ENCODE results near the gene MYH7.

MYH7 gene

DNA sequence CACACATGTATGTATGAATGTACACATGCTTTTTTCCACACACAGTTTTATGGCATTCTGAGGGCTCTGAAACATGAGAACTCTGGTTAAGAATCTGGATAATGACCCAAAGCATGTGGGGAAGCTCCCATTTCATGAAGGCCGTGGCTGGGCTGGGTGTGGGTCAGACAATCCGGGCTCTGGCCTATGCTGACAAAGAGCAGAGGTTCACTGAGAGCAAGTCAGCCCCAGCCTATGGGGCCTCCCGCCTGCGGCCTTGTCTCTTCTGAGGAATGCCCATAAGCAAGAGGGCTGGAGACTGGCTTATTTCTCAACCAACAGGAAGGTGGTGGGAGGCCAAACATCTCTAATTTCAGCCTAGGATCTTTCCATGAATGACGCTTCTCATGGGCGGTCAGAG, 35.9 kb downstream of the MYH7 start (continued):
- TF ChIP-seq ZNF449 (tag by site-specific recombination; IDR thresholded peaks at IDR 0.05): no peak

DNA sequence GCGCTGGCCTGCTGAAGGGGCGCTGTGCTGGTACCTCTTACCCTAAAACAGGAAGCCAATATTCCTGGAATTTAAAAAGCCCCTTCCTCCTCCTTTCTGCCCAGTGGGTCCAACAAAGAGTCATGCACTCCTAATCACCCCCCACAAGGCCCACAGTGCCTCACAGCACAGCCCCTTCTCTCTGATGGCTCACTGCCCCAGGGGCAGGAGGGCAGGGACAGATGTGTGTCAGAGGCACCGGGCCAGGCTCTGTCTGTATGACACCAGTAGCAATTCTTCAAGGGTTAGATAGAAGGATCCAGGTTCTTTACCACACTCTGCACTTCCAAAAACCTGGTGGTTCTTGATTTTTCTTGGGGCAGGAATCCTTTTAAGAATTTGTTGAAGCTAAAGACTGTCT, 36.3 kb downstream of the MYH7 start:
- TF ChIP-seq ZSCAN30 (tag by site-specific recombination; IDR thresholded peaks at IDR 0.05): no peak
- TF ChIP-seq KLF10 (tag by site-specific recombination; IDR thresholded peaks at IDR 0.05): no peak
- no peak for TF ChIP-seq RBAK (tag by site-specific recombination; IDR thresholded peaks at IDR 0.05)
- no peak for TF ChIP-seq OSR2 (tag by site-specific recombination; IDR thresholded peaks at IDR 0.05)
- TF ChIP-seq ZNF274 (IDR thresholded peaks at IDR 0.05; ENCODE audit: low read length): no peak
- TF ChIP-seq ZNF274 (tag by site-specific recombination; IDR thresholded peaks at IDR 0.05; ENCODE audit: borderline replicate concordance): no peak
- TF ChIP-seq ZNF544 (tag by site-specific recombination; IDR thresholded peaks at IDR 0.05): no peak
- TF ChIP-seq TCF7L2 (IDR thresholded peaks at IDR 0.05; ENCODE audit: borderline replicate concordance, low read depth, low read length): no peak
- TF ChIP-seq ZBTB1 (tag by site-specific recombination; IDR thresholded peaks at IDR 0.05): no peak
- TF ChIP-seq ZNF776 (tag by site-specific recombination; IDR thresholded peaks at IDR 0.05; ENCODE audit: borderline replicate concordance): no peak
- no peak for TF ChIP-seq ZNF19 (tag by site-specific recombination; IDR thresholded peaks at IDR 0.05; ENCODE audit: low read depth)
- no peak for TF ChIP-seq ZNF623 (tag by site-specific recombination; IDR thresholded peaks at IDR 0.05)
- no peak for TF ChIP-seq ZNF561 (tag by site-specific recombination; IDR thresholded peaks at IDR 0.05; ENCODE audit: borderline replicate concordance)
- no peak for TF ChIP-seq ZNF426 (tag by site-specific recombination; IDR thresholded peaks at IDR 0.05)
- TF ChIP-seq ZNF785 (tag by site-specific recombination; IDR thresholded peaks at IDR 0.05): no peak
- TF ChIP-seq ZNF514 (tag by site-specific recombination; IDR thresholded peaks at IDR 0.05): no peak
- no peak for TF ChIP-seq ZSCAN23 (tag by site-specific recombination; IDR thresholded peaks at IDR 0.05)
- Histone ChIP-seq H3K36me3 (ENCODE audit: control insufficient read depth in 2 of 2, insufficient read depth in 1 of 2, low read length in 2 of 2) (no peaks in the 10 kb centered on the region), H3K27ac (ENCODE audit: extremely low read depth, low read depth, low read length) (no peak overlapping the region), H3K9me3 (ENCODE audit: control insufficient read depth, insufficient read depth, low read depth, low read length) (no peaks in the 10 kb centered on the region), H3K4me1 (ENCODE audit: control insufficient read depth, insufficient read depth, low read length) (no peaks in the 10 kb centered on the region), H3K4me3 (ENCODE audit: low read depth, low read length) (no peak overlapping the region)
- ChIA-PET POLR2A (no interaction called here), CTCF (interaction anchor here (0.6 kb wide), 1 partner anchor 279 kb away, joined by 3 read pairs; no protein-coding TSS in a partner anchor)

- H3K27ac ChIP-seq (ENCODE audit: extremely low read depth, low read depth, low read length): no peak overlapping the region
- H3K36me3 ChIP-seq (ENCODE audit: control insufficient read depth in 2 of 2, insufficient read depth in 1 of 2, low read length in 2 of 2): no peaks in the 10 kb centered on the region
- TF ChIP-seq ZIC2 (tag by site-specific recombination; IDR thresholded peaks at IDR 0.05): peak; percentile 97
- no peak for TF ChIP-seq AEBP2 (tag by site-specific recombination; IDR thresholded peaks at IDR 0.05; ENCODE audit: borderline replicate concordance)
- no peak overlapping the region for H3K4me3 ChIP-seq (ENCODE audit: low read depth, low read length)
- ChIA-PET POLR2A (no interaction called here), CTCF (no interaction called here)
- no peaks in the 10 kb centered on the region for H3K4me1 ChIP-seq (ENCODE audit: control insufficient read depth, insufficient read depth, low read length)
- H3K9me3 ChIP-seq (ENCODE audit: control insufficient read depth, insufficient read depth, low read depth, low read length): no peaks in the 10 kb centered on the region
Observed at GRCh38 chr14:23398348-23398747, 37.1 kb downstream of the MYH7 start.

All from HEK293 (cell line).